Fibroblast of peridontal ligament (primary cell): Measurements from ENCODE around the gene MMEL1.

Experiments
- DNase-seq: peaks from one replicate; pipeline ENCODE4 v3.0.0-alpha.2; 2010; ENCODE audit errors: extremely low read depth

MMEL1 gene

DNA sequence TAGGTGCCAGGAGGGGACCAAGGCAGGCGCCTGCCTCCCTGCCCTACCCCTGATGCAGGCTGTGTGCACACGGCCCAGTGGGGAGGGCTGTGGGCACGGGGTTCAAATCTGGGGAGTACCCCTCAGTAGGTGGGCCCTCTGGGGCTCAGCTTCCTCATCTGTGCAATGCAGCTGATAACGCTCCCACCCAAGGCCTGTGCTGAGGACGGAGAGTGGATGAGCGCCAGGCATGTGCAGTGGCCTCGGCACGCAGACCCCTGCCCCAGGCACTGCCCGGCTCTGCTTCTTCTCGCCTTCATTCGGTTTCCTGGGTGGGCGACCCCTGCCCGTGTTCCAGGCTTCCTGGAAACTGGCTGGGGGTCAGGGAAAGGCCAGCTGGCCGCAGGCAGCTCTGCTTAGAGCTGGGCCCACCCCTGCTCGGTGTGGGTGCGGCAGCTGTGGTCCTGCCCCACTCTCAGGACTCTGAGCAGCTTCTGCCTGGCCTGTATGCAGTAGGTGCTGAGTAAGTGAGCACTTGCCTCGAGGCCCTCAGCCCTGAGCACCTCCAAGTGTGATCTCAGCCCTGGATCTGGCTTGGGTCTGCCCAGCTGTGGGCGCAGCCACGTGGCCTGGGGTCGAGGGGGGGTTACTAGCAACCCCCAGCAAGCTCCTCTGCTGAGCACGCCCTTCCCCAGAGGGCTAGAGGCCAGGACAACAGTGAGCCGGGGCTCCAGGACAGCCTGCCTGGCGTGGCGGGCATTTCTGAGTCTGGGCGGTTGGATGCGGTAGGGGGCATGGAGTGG is 88.5 kb downstream of the MMEL1 start:
- no peak for DNase-seq

DNA sequence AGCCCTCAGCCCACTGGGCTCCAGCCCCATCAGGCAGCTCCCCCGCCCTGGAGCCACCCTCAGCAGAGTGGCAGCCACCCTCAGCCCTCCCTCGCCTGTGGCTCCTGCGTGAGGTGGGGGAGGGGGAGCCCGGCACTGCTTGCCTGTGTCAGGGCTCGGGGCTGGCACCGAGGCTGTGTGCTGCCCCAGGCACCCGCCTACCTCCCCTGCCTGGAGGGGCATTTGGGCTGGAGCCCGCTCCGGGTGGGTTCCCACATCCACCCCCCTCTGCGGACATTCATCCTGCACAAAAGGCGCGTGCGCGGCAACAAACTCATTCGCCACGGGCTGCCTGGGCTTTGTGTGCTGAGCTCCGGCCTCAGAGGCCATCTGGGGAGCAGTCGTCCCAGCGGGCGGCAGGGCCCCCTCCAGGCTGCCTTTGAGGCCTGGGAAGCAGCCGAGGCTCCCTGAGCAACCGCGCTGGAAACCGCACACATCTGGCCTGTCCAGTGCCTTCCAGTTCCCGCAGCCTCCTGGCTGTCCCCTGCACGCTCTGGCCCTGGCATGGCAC is 89.2 kb downstream of the MMEL1 start:
- no peak for DNase-seq

- no peak for DNase-seq
These were observed 90.4 kb downstream of the MMEL1 start for GRCh38 chr1:2542246-2542915.

DNA sequence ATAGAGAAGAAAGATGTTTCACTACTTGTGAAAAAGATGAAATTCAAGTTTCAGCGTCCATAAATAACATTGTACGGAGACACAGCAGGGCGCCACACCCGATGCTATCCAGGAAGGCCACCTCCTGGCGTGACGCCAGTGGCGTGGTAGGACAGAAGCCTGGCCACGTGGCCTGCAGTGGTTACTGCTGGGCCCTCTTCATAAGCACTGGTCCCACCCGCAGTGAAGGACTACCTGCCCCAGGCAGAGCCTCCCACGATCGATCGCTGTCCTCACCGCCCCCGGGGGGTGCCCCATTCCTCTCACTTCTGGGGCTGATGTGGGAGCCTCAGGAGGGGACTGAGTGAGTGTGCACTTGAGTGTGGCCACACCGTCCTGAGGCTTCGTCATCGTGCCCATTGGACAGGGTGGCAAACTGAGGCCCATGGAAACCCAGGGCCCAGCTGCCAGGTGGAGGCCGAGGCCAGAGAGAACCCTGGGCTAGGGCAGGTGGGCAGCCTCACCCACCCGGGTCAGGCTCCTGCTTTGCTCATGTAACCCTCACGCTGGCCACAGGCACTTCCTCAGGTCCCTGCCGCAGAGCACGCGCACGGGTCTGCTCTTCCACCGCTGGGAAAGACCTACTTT is 91.1 kb downstream of the MMEL1 start:
- no peak for DNase-seq

GRCh38 chr1:2540816-2541492 is 91.9 kb downstream of the MMEL1 start:
- DNase-seq, result no peak
